K562 (cell line): ENCODE measurements around the gene DDIT3. TPM values are rescaled to one million over a fixed set of nuclear protein-coding genes. Genes with fewer than 3 reads are reported as not detected.

ENCODE experiments used
- CBFA2T2 ChIP-seq: fragments of 450-650 bp; conservative IDR thresholded peaks from 2 replicates; pipeline ENCODE4 v1.6.1; 2017; ENCODE audit warnings: mild to moderate bottlenecking
- HNRNPK ChIP-seq: fragments of 200-400 bp; formaldehyde crosslinking; IDR thresholded peaks from one replicate; pipeline ENCODE4 v1.6.1; 2018; ENCODE audit warnings: mild to moderate bottlenecking, low read depth, low read length; ENCODE audit not compliant: poor library complexity, severe bottlenecking
- MAZ ChIP-seq, 2 experiments: fragments of 450-650 bp in 1 of 2; sonication (generic) in 1 of 2; formaldehyde crosslinking; IDR thresholded peaks in 1 of 2; conservative IDR thresholded peaks in 1 of 2; 2 replicates each; pipeline versions ENCODE4 v1.4.0 to v1.5.0; 2020; ENCODE audit warnings: mild to moderate bottlenecking in 1 of 2, missing genetic modification reagents in 1 of 2
- MTA1 ChIP-seq: fragments of 450-650 bp; IDR thresholded peaks from 2 replicates; pipeline ENCODE4 v1.6.1; 2017; ENCODE audit warnings: borderline replicate concordance
- NR3C1 ChIP-seq: sonication (generic); formaldehyde crosslinking; IDR thresholded peaks from 2 replicates; pipeline ENCODE4 v1.8.1; 2022; ENCODE audit warnings: missing genetic modification reagents
- ZBTB1 ChIP-seq: sonication (generic); formaldehyde crosslinking; IDR thresholded peaks from 2 replicates; pipeline ENCODE4 v1.8.1; 2023; ENCODE audit warnings: missing genetic modification reagents, low read depth, mild to moderate bottlenecking, borderline replicate concordance
- ZNF778 ChIP-seq: fragments of 450-650 bp; formaldehyde crosslinking; IDR thresholded peaks from 2 replicates; pipeline ENCODE4 v1.4.0; 2020; ENCODE audit warnings: mild to moderate bottlenecking, moderate library complexity
- polyA plus RNA-seq, 8 experiments: library from polyadenylated mRNA; depleted of rRNA in 4 of 8; stranded (reverse) in 5 of 8; unstranded in 3 of 8; fragments of >200 nt; fragmentation: Nextera tagmentation in 2 of 8; fragmentation: Illumina TruSeq in 1 of 8; extraction: Ambion mirVana in 2 of 8; extraction: Trizol in 1 of 8; gene quantifications; 2 replicates each; pipeline versions ENCODE4 v1.2.1 to v1.2.3, GENCODE V29; 2011 to 2014; ENCODE audit warnings: inconsistent platforms in 1 of 8, missing spikeins in 1 of 8
- total RNA-seq, 7 experiments: library from RNA; depleted of rRNA in 6 of 7; stranded (reverse); fragments of >200 nt in 6 of 7; fragmentation: Illumina TruSeq in 2 of 7; extraction: Trizol in 2 of 7; gene quantifications; 2 replicates each; pipeline versions ENCODE4 v1.2.1 to v1.2.3, GENCODE V29; 2011 to 2021; ENCODE audit warnings: low replicate concordance in 1 of 7
- TF ChIP-seq, protein P1 (sequence below), 2 experiments: fragments of 450-650 bp; IDR thresholded peaks; 2 replicates each; pipeline ENCODE4 v1.6.1; 2016; ENCODE audit warnings: mild to moderate bottlenecking in 2 of 2, borderline replicate concordance in 1 of 2, low read depth in 1 of 2, moderate library complexity in 1 of 2
- TF ChIP-seq, protein P2 (sequence below): sonication (generic); formaldehyde crosslinking; IDR thresholded peaks from 2 replicates; pipeline ENCODE4 v1.8.1; 2023; ENCODE audit warnings: missing genetic modification reagents, mild to moderate bottlenecking, borderline replicate concordance
- TF ChIP-seq, protein P3 (sequence below), 2 experiments: fragments of 450-650 bp in 1 of 2; sonication (generic) in 1 of 2; formaldehyde crosslinking in 1 of 2; IDR thresholded peaks in 1 of 2; conservative IDR thresholded peaks in 1 of 2; 2 replicates each; pipeline versions ENCODE4 v1.6.1 to v1.8.1; 2016 to 2023; ENCODE audit warnings: mild to moderate bottlenecking in 2 of 2, moderate library complexity in 2 of 2, inconsistent platforms in 1 of 2, missing genetic modification reagents in 1 of 2

DDIT3 gene
- total and polyA plus RNA-seq, 9 of the 15 experiments (the other 6 are each of a cell fraction or from before 2014, with no cell fraction given), result 59.1 to 272 (median 89.9) TPM

DNA sequence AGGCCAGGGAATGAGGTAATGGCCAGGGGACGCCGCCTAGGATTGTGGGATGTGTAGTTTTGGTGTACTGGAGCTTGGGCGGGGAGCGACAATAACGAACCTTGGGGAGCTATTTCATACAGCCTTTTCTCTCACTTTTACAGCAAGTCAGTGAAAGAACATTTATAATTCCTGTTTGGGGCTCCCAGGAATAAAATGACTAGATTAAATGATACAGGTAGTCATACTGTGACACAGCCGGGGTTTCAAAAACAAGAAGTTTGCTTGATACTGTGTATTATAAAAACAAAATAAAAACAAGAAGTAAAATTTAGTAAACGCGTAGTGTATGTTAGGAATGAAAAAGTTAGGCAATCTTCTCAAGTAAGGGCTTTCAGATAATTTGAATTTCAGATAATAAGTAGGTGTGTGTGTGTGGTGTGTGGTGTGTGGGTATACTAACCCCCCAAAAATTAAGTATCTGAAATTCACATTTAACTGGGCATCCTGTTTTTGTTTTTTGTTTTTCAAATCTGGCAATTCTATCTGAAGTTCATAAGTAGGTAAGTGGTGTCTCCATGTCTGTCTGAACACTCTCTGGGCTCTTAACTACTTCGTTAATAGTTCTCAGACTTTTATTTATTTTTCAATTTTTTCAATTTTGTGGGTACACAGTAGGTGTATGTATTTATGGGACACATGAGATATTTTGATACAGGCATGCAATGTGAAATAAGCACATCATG, 27.1 kb upstream of the DDIT3 start (continued):
- TF ChIP-seq CBFA2T2, result no peak
- TF ChIP-seq, protein P1, sequence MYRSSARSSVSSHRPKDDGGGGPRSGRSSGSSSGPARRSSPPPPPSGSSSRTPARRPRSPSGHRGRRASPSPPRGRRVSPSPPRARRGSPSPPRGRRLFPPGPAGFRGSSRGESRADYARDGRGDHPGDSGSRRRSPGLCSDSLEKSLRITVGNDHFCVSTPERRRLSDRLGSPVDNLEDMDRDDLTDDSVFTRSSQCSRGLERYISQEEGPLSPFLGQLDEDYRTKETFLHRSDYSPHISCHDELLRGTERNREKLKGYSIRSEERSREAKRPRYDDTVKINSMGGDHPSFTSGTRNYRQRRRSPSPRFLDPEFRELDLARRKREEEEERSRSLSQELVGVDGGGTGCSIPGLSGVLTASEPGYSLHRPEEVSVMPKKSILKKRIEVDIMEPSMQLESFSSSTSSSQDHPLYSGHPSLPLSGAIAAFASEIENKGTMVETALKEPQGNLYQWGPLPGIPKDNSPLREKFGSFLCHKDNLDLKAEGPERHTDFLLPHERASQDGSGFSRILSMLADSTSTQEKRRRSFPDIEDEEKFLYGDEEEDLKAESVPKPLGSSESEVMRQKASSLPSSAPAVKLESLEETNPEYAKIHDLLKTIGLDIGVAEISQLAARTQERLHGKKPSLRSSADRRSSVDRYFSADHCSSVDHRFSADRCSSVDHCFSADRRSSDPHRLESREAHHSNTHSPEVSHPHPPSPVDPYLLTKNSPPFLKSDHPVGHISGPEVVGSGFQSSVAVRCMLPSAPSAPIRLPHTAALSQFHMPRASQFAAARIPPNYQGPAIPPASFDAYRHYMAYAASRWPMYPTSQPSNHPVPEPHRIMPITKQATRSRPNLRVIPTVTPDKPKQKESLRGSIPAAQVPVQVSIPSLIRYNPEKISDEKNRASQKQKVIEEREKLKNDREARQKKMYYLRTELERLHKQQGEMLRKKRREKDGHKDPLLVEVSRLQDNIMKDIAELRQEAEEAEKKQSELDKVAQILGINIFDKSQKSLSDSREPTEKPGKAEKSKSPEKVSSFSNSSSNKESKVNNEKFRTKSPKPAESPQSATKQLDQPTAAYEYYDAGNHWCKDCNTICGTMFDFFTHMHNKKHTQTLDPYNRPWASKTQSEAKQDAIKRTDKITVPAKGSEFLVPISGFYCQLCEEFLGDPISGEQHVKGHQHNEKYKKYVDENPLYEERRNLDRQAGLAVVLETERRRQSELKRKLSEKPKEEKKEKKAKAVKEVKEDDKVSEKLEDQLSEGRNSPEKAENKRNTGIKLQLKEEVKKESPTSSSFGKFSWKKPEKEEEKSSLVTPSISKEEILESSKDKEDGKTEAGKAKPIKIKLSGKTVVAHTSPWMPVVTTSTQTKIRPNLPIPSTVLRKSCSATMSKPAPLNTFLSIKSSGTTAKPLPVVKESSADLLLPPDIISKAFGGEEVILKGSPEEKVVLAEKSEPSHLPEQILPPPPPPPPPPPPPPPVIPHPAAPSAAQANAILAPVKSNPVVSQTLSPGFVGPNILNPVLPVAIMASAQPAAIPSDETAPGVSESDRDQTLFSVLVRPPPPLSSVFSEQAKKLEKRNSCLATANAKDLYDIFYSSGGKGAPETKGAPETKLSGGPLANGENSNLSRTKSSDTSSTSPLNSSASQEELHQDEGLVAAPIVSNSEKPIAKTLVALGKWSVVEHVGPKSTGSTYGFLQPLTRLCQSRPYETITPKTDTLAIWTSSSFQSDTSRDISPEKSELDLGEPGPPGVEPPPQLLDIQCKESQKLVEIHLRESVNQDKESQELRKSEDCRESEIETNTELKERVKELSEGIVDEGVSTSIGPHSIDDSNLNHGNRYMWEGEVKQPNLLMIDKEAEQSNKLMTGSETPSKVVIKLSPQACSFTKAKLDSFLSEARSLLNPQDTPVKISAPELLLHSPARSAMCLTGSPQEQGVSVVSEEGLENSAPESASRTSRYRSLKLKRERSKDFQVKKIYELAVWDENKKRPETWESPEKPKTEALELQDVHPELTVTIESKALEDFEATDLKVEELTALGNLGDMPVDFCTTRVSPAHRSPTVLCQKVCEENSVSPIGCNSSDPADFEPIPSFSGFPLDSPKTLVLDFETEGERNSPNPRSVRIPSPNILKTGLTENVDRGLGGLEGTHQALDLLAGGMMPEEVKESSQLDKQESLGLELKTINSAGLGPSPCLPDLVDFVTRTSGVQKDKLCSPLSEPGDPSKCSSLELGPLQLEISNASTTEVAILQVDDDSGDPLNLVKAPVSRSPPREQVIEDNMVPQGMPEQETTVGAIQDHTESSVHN (IDR thresholded peaks at IDR 0.05; ENCODE audit: borderline replicate concordance in 1 of 2, low read depth in 1 of 2), result no peak
- no peak for TF ChIP-seq MAZ (CRISPR knock-in tag; conservative IDR thresholded peaks at IDR 0.05 in 1 of 2, IDR thresholded peaks at IDR 0.05 in 1 of 2)
- TF ChIP-seq, protein P2, sequence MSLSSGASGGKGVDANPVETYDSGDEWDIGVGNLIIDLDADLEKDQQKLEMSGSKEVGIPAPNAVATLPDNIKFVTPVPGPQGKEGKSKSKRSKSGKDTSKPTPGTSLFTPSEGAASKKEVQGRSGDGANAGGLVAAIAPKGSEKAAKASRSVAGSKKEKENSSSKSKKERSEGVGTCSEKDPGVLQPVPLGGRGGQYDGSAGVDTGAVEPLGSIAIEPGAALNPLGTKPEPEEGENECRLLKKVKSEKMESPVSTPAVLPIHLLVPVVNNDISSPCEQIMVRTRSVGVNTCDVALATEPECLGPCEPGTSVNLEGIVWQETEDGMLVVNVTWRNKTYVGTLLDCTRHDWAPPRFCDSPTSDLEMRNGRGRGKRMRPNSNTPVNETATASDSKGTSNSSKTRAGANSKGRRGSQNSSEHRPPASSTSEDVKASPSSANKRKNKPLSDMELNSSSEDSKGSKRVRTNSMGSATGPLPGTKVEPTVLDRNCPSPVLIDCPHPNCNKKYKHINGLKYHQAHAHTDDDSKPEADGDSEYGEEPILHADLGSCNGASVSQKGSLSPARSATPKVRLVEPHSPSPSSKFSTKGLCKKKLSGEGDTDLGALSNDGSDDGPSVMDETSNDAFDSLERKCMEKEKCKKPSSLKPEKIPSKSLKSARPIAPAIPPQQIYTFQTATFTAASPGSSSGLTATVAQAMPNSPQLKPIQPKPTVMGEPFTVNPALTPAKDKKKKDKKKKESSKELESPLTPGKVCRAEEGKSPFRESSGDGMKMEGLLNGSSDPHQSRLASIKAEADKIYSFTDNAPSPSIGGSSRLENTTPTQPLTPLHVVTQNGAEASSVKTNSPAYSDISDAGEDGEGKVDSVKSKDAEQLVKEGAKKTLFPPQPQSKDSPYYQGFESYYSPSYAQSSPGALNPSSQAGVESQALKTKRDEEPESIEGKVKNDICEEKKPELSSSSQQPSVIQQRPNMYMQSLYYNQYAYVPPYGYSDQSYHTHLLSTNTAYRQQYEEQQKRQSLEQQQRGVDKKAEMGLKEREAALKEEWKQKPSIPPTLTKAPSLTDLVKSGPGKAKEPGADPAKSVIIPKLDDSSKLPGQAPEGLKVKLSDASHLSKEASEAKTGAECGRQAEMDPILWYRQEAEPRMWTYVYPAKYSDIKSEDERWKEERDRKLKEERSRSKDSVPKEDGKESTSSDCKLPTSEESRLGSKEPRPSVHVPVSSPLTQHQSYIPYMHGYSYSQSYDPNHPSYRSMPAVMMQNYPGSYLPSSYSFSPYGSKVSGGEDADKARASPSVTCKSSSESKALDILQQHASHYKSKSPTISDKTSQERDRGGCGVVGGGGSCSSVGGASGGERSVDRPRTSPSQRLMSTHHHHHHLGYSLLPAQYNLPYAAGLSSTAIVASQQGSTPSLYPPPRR, result no peak
- TF ChIP-seq MTA1, result peak; percentile 97
- no peak for TF ChIP-seq HNRNPK
- TF ChIP-seq NR3C1 (CRISPR knock-in tag), result no peak
- TF ChIP-seq, protein P3, sequence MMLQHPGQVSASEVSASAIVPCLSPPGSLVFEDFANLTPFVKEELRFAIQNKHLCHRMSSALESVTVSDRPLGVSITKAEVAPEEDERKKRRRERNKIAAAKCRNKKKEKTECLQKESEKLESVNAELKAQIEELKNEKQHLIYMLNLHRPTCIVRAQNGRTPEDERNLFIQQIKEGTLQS (IDR thresholded peaks at IDR 0.05), result peak; percentile 62; the same call in 1 of the 2 replicates
- TF ChIP-seq, protein P3 (CRISPR knock-in tag; conservative IDR thresholded peaks at IDR 0.05), result no peak
- TF ChIP-seq ZBTB1 (CRISPR knock-in tag), result no peak
- TF ChIP-seq ZNF778 (CRISPR knock-in tag), result no peak
